Right lobe of liver (tissue), 6 donors: ENCODE measurements around the gene WDR5B. TPM values are rescaled to one million over a fixed set of nuclear protein-coding genes. Genes with fewer than 3 reads are reported as not detected.
A peak's percentile ranks its signal among the peaks of the same experiment; 100 is the strongest.

ENCODE experiments used
- ATAC-seq, 4 donors: fragments of 200-7000 bp; cut with Tn5 transposase; one replicate each; pipeline ENCODE4 v1.9.1; 2020; ENCODE audit warnings: mild to moderate bottlenecking in 4 of 4, moderate library complexity in 4 of 4
- DNase-seq, 3 donors: peaks; one replicate each; pipeline ENCODE4 v3.0.0-alpha.2; 2020
- H3K27ac ChIP-seq, 3 donors: fragments of 200-600 bp; one replicate each; pipeline ENCODE4 v1.8.0; 2022
- H3K27me3 ChIP-seq, 2 donors: fragments of 200-600 bp; one replicate each; pipeline ENCODE4 v1.8.0; 2022
- H3K36me3 ChIP-seq, 4 donors: fragments of 200-600 bp; sonication (generic) in 1 of 4; one replicate each; pipeline versions ENCODE4 v1.5.1 to v1.8.0; 2017 to 2022; ENCODE audit warnings: control low read depth in 1 of 4
- H3K4me1 ChIP-seq, 4 donors: fragments of 200-600 bp; sonication (generic) in 1 of 4; one replicate each; pipeline versions ENCODE4 v1.5.1 to v1.8.0; 2017 to 2022; ENCODE audit warnings: control low read depth in 1 of 4
- H3K4me3 ChIP-seq, 3 donors: fragments of 200-600 bp; one replicate each; pipeline ENCODE4 v1.8.0; 2022
- H3K9me3 ChIP-seq, 4 donors: fragments of 200-600 bp; sonication (generic) in 1 of 4; one replicate each; pipeline versions ENCODE4 v1.5.1 to v1.8.0; 2017 to 2022; ENCODE audit warnings: control low read depth in 1 of 4
- CTCF ChIP-seq, 4 donors: fragments of 200-600 bp in 3 of 4; fragments of 450-650 bp in 1 of 4; IDR thresholded peaks; one replicate each; pipeline versions ENCODE4 v1.5.1 to v1.8.0; 2016 to 2022; ENCODE audit warnings: antibody characterized with exemption in 4 of 4, mild to moderate bottlenecking in 2 of 4
- POLR2A ChIP-seq: fragments of 450-650 bp; IDR thresholded peaks from one replicate; pipeline ENCODE4 v1.6.1; 2017; ENCODE audit warnings: antibody characterized with exemption, mild to moderate bottlenecking
- WGBS: methylation state at CpG from one replicate; pipeline ENCODE4 v1.1.6; 2018; ENCODE audit warnings: low coverage, low lambda C conversion rate; ENCODE audit not compliant: insufficient coverage; ENCODE audit errors: missing lambda C conversion rate; 5-methylcytosine and 5-hydroxymethylcytosine counted together
- intact Hi-C, 2 donors: fragments of 100-400 bp; cut with DNase I; formaldehyde crosslinking; loops; one replicate each; pipeline versions ENCODE4 v1.11.2 to v1.14.1; 2022
- total RNA-seq, 6 experiments: library from RNA; depleted of rRNA in 2 of 6; stranded (reverse); fragments of >200 nt in 2 of 6; fragmentation: NEBNext Ultra II Directional in 3 of 6; extraction: Animal tissue kit (Norgen Biotek cat#: 25700) in 3 of 6; gene quantifications; one replicate each; pipeline versions ENCODE4 v1.1.0 to v1.2.4, GENCODE V29; 2016 to 2023
- donor health status: DM: no; HTN: yes; CAD: no.
- donor health status: DM: no; HTN: no; CAD: no.
- donor health status: DM: no; HTN: no; CAD: no.
- donor health status: DM: no; HTN: yes; CAD: no.
- donor health status: DM: no; HTN: yes; CAD: no.

WDR5B gene
- total RNA-seq, 6 experiments from 2014 or later = 1.4 to 4.0 (median 2.1) TPM

GRCh38 chr3:122443090-122443489, 27.2 kb upstream of the WDR5B start:
- DNase-seq (no peak), ATAC-seq (peak in 1 of 4 donors; percentile 14)
- TF ChIP-seq POLR2A (no peak), CTCF (IDR thresholded peaks at IDR 0.05) (no peak)
- Histone ChIP-seq H3K9me3 (no peaks in the 10 kb centered on the region), H3K27ac (no peak overlapping the region), H3K4me1 (peaks cover 0 to 12% (median 6%) of the 10 kb centered on the region in 4 donors), H3K36me3 (peaks cover 0 to 42% (median 7%) of the 10 kb centered on the region in 4 donors), H3K4me3 (no peak overlapping the region), H3K27me3 (no peaks in the 10 kb centered on the region)
- 30% methylated on average over 2 of the region's 10 CpGs for WGBS
- intact Hi-C loops = no loop called here

DNA sequence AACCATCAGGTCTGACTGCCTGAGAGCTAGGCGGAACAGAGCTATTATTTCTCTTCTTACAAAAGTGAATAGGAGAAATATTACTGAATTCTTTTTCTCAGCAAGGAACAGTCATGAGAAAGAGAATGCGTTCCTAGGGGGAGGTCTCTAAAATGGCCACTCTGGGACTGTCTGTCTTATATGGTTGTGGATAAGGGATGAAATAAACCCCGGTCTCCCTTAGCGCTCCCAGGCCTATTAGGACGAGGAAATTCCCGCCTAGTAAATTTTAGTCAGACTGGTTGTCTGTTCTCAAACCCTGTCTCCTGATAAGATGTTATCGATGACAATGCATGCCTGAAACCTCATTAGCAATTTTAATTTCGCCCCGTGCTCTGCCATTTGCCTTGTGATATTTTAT, 20.1 kb upstream of the WDR5B start:
- ATAC-seq (no peak), DNase-seq (no peak)
- TF ChIP-seq POLR2A (no peak), CTCF (IDR thresholded peaks at IDR 0.05) (no peak)
- Histone ChIP-seq H3K27me3 (no peaks in the 10 kb centered on the region), H3K9me3 (no peaks in the 10 kb centered on the region), H3K4me1 (no peaks in the 10 kb centered on the region), H3K27ac (no peak overlapping the region), H3K36me3 (peaks cover 6 to 72% (median 23%) of the 10 kb centered on the region in 4 donors), H3K4me3 (no peak overlapping the region)
- 93% methylated on average over 5 of the region's 9 CpGs for WGBS
- intact Hi-C loops = no loop called here

DNA sequence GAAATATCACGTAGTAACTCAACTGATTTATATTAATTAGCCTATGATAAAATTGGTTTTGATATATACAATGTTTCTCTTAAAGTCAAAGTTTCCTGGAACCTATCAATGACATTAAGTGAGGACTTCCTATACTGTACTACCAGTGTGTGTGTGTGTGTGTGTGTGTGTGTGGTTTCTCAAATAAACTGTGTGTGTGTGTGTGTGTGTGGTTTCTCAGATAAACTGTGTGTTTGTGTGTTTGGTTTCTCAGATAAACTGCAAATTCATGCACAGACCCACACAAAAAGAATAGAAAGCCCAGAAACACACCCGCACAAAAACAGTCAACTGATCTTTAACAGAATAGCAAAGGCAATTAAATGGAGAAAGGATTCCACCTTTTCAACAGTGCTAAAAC, 14.5 kb upstream of the WDR5B start:
- no peak overlapping the region for H3K4me3 ChIP-seq
- intact Hi-C loops = no loop called here
- WGBS = 91% methylated on average over 2 of the region's 2 CpGs
- no peak for DNase-seq
- peaks cover 0 to 42% (median 15%) of the 10 kb centered on the region in 4 donors for H3K36me3 ChIP-seq
- ATAC-seq = no peak
- H3K4me1 ChIP-seq = no peaks in the 10 kb centered on the region
- no peak overlapping the region for H3K27ac ChIP-seq
- TF ChIP-seq POLR2A (no peak), CTCF (IDR thresholded peaks at IDR 0.05) (no peak)
- no peaks in the 10 kb centered on the region for H3K9me3 ChIP-seq
- H3K27me3 ChIP-seq = no peaks in the 10 kb centered on the region

- Histone ChIP-seq H3K27me3 (no peaks in the 10 kb centered on the region), H3K36me3 (peaks cover 0 to 41% (median 12%) of the 10 kb centered on the region in 4 donors), H3K27ac (no peak overlapping the region), H3K4me1 (no peaks in the 10 kb centered on the region), H3K9me3 (no peaks in the 10 kb centered on the region), H3K4me3 (no peak overlapping the region)
- DNase-seq = no peak
- ATAC-seq = no peak
- TF ChIP-seq POLR2A (no peak), CTCF (IDR thresholded peaks at IDR 0.05) (no peak)
- intact Hi-C loops = loop anchor here in 1 of 2 donors (10.0 kb wide), 1 partner anchor 107 kb away; no protein-coding TSS in a partner anchor
- 75% methylated on average over 2 of the region's 2 CpGs for WGBS
Measured at GRCh38 chr3:122427857-122428471, 12.1 kb upstream of the WDR5B start.
